Glomerular endothelial cell (primary cell): Measurements from ENCODE around the gene EXOSC3. TPM values are rescaled to one million over a fixed set of nuclear protein-coding genes. Genes with fewer than 3 reads are reported as not detected.
A peak's percentile ranks its signal among the peaks of the same experiment; 100 is the strongest.
"Not testable (repeated sequence)": the region's sequence is repeated elsewhere in the genome, so short reads cannot be mapped to it uniquely, and the experiment has no call there.

Experiments
- DNase-seq: peaks from one replicate; pipeline ENCODE4 v3.0.0-alpha.2; 2011; ENCODE audit warnings: low read depth, low spot score; ENCODE audit errors: extremely low read depth
- total RNA-seq: library from RNA; depleted of rRNA; stranded (reverse); fragments of >200 nt; gene quantifications from 2 replicates; pipeline ENCODE4 v1.2.3, GENCODE V29; 2015

Gene EXOSC3
- total RNA-seq: 26.8 and 26.9 TPM in 2 replicates

GRCh38 chr9:37784616-37785483 is at the start of gene EXOSC3:
EXOSC3 (minus strand) TSS chr9:37785064; CDS start chr9:37785044, 20 bp downstream.
- peak; percentile 72 for DNase-seq

GRCh38 chr9:37827483-37828165 is 42.8 kb upstream of the EXOSC3 start:
- DNase-seq: no peak

- not testable (repeated sequence) for DNase-seq
These were observed 40.3 kb upstream of the EXOSC3 start for GRCh38 chr9:37825174-37825573.

GRCh38 chr9:37820142-37820541 is 35.3 kb upstream of the EXOSC3 start:
- DNase-seq: no peak

- DNase-seq: no peak
These were observed 34.0 kb upstream of the EXOSC3 start for GRCh38 chr9:37818849-37819248.

- no peak for DNase-seq
These were observed 28.0 kb upstream of the EXOSC3 start for GRCh38 chr9:37812773-37813379.

- DNase-seq: no peak
These were observed 27.1 kb upstream of the EXOSC3 start for GRCh38 chr9:37811906-37812476.

GRCh38 chr9:37809676-37810075 is 24.8 kb upstream of the EXOSC3 start:
- DNase-seq: not testable (repeated sequence)

- no peak for DNase-seq
These were observed 21.4 kb upstream of the EXOSC3 start for GRCh38 chr9:37806271-37806670.

- DNase-seq: no peak
These were observed 17.3 kb upstream of the EXOSC3 start for GRCh38 chr9:37801959-37802711.

GRCh38 chr9:37801287-37801850 is 16.5 kb upstream of the EXOSC3 start:
- DNase-seq: no peak

GRCh38 chr9:37800631-37801286 is 15.9 kb upstream of the EXOSC3 start, which contains the start of gene DCAF10:
DCAF10 (plus strand) TSS chr9:37800797; CDS start chr9:37800867, 70 bp downstream.
- no peak for DNase-seq

- DNase-seq: no peak
These were observed 13.8 kb upstream of the EXOSC3 start for GRCh38 chr9:37798677-37799076.

GRCh38 chr9:37796232-37796631 is 11.4 kb upstream of the EXOSC3 start:
- DNase-seq: no peak

GRCh38 chr9:37792122-37792521 is 7.3 kb upstream of the EXOSC3 start:
- DNase-seq: no peak

- DNase-seq: no peak
These were observed 5.2 kb upstream of the EXOSC3 start for GRCh38 chr9:37790096-37790495.

- no peak for DNase-seq
These were observed 3.5 kb upstream of the EXOSC3 start for GRCh38 chr9:37788332-37788731.

- DNase-seq: no peak
These were observed 2.2 kb upstream of the EXOSC3 start for GRCh38 chr9:37787059-37787458.

GRCh38 chr9:37784291-37784615 is 611 bp downstream of the EXOSC3 start:
- DNase-seq: no peak

GRCh38 chr9:37778534-37778933 is 6.3 kb downstream of the EXOSC3 start:
- DNase-seq: no peak
